SK-N-SH (cell line): ENCODE measurements around the gene SUPT4H1. TPM values are rescaled to one million over a fixed set of nuclear protein-coding genes. Genes with fewer than 3 reads are reported as not detected.

Source experiments
- CTCF ChIA-PET: fragments of 300-600, 350-600 bp; formaldehyde crosslinking; extraction: SDS; loops from one replicate; lab custom pipeline; 2021; lab: Yijun Ruan, JAX
- POLR2A ChIA-PET: fragments of 350-600 bp; sonication (Branson Sonifier 250); formaldehyde crosslinking; extraction: SDS; loops from one replicate; lab custom pipeline; 2020; ENCODE audit warnings: antibody characterized with exemption, inconsistent platforms; lab: Yijun Ruan, JAX
- DNase-seq: peaks from one replicate; pipeline ENCODE4 v3.0.0; 2012
- H2AFZ ChIP-seq: fragments of 200-600 bp; sonication (generic); 2 replicates; pipeline ENCODE4 v1.8.1; 2016; ENCODE audit warnings: antibody characterized with exemption, mild to moderate bottlenecking, low read depth
- H3F3A ChIP-seq: fragments of 200-600 bp; sonication (generic); replicated peaks from 2 replicates; pipeline ENCODE3; 2016; ENCODE audit warnings: antibody characterized with exemption, mild to moderate bottlenecking; ENCODE audit not compliant: insufficient read depth
- H3K27ac ChIP-seq, 2 experiments: fragments of 200-500 bp in 1 of 2; fragments of 200-600 bp in 1 of 2; sonication (Bioruptor generic) in 1 of 2; sonication (generic), shearing (Covaris generic) in 1 of 2; 2 replicates each; pipeline versions ENCODE4 v1.5.1 to v1.6.1; 2014 to 2016; ENCODE audit warnings: low read depth in 2 of 2, inconsistent platforms in 1 of 2, low read length in 1 of 2, mild to moderate bottlenecking in 1 of 2, mixed read lengths in 1 of 2
- H3K27me3 ChIP-seq: fragments of 200-600 bp; sonication (generic), shearing (Covaris generic); 2 replicates; pipeline ENCODE4 v1.6.1; 2016; ENCODE audit warnings: mixed run types; ENCODE audit not compliant: insufficient read depth
- H3K36me3 ChIP-seq, 2 experiments: fragments of 200-500 bp in 1 of 2; fragments of 200-600 bp in 1 of 2; sonication (Bioruptor generic) in 1 of 2; sonication (generic) in 1 of 2; replicated peaks in 1 of 2; 2 replicates each; pipeline versions ENCODE3 to v1.5.1; 2014 to 2016; ENCODE audit warnings: low read length in 1 of 2, mild to moderate bottlenecking in 1 of 2; ENCODE audit not compliant: insufficient read depth in 2 of 2, control insufficient read depth in 1 of 2
- H3K4me1 ChIP-seq, 2 experiments: fragments of 200-500 bp in 1 of 2; fragments of 200-600 bp in 1 of 2; sonication (Bioruptor generic) in 1 of 2; sonication (generic), shearing (Covaris generic) in 1 of 2; 2 replicates each; pipeline versions ENCODE4 v1.5.1 to v1.6.1; 2014 to 2016; ENCODE audit warnings: low read depth in 1 of 2, low read length in 1 of 2, mixed run types in 1 of 2; ENCODE audit not compliant: insufficient read depth in 2 of 2, control insufficient read depth in 1 of 2
- H3K4me2 ChIP-seq: fragments of 200-600 bp; sonication (generic), shearing (Covaris generic); 2 replicates; pipeline ENCODE4 v1.6.1; 2017; ENCODE audit warnings: mixed run types
- H3K4me3 ChIP-seq, 2 experiments: fragments of 200-500 bp in 1 of 2; fragments of 200-600 bp in 1 of 2; sonication (Bioruptor generic) in 1 of 2; sonication (generic), shearing (Covaris generic) in 1 of 2; 2 replicates each; pipeline versions ENCODE4 v1.5.1 to v1.8.1; 2014 to 2016; ENCODE audit warnings: low read depth in 2 of 2, inconsistent platforms in 1 of 2, low read length in 1 of 2, mild to moderate bottlenecking in 1 of 2, mixed read lengths in 1 of 2, moderate library complexity in 1 of 2
- H3K79me2 ChIP-seq: fragments of 200-600 bp; sonication (generic); 2 replicates; pipeline ENCODE4 v1.8.1; 2017; ENCODE audit warnings: mild to moderate bottlenecking; ENCODE audit not compliant: insufficient read depth
- H3K9ac ChIP-seq: fragments of 200-600 bp; sonication (generic); 2 replicates; pipeline ENCODE4 v1.6.1; 2017; ENCODE audit warnings: mixed run types
- H3K9me2 ChIP-seq: fragments of 200-600 bp; sonication (generic); 2 replicates; pipeline ENCODE4 v1.6.1; 2017; ENCODE audit warnings: mixed run types
- H3K9me3 ChIP-seq: fragments of 200-600 bp; sonication (generic); 2 replicates; pipeline ENCODE4 v1.6.1; 2017; ENCODE audit warnings: mixed run types, mild to moderate bottlenecking, moderate library complexity
- H4K20me1 ChIP-seq: fragments of 200-600 bp; sonication (generic); 2 replicates; pipeline ENCODE4 v1.6.1; 2017; ENCODE audit warnings: mild to moderate bottlenecking, mixed run types; ENCODE audit not compliant: insufficient read depth
- CHD2 ChIP-seq: fragments of 150-350 bp; IDR thresholded peaks from 2 replicates; pipeline ENCODE4 v1.6.1; 2018; ENCODE audit warnings: low read length; ENCODE audit not compliant: partially characterized antibody
- ELF1 ChIP-seq: IDR thresholded peaks from 2 replicates; pipeline ENCODE4 v1.4.0; 2012
- EP300 ChIP-seq, 2 experiments: IDR thresholded peaks; 2 replicates each; pipeline versions ENCODE4 v1.4.0 to v1.6.1; 2012; ENCODE audit warnings: borderline replicate concordance in 1 of 2, low read depth in 1 of 2, low read length in 1 of 2
- FOSL2 ChIP-seq: IDR thresholded peaks from 2 replicates; pipeline ENCODE4 v1.4.0; 2012; ENCODE audit warnings: low read depth, mild to moderate bottlenecking, moderate library complexity, borderline replicate concordance
- FOXJ3 ChIP-seq: sonication (generic); formaldehyde crosslinking; IDR thresholded peaks from 2 replicates; pipeline ENCODE4 v1.5.1; 2020; ENCODE audit warnings: mild to moderate bottlenecking, missing genetic modification reagents
- FOXM1 ChIP-seq: IDR thresholded peaks from 2 replicates; pipeline ENCODE4 v1.4.0; 2012; ENCODE audit warnings: low read depth, mild to moderate bottlenecking
- GABPA ChIP-seq: IDR thresholded peaks from 2 replicates; pipeline ENCODE4 v1.4.0; 2012; ENCODE audit warnings: low read depth, mild to moderate bottlenecking
- JUND ChIP-seq: IDR thresholded peaks from 2 replicates; pipeline ENCODE4 v1.4.0; 2012
- MEF2A ChIP-seq: IDR thresholded peaks from 2 replicates; pipeline ENCODE4 v1.4.0; 2012; ENCODE audit warnings: low read depth, borderline replicate concordance
- MXI1 ChIP-seq: IDR thresholded peaks from 2 replicates; pipeline ENCODE4 v1.6.1; 2012; ENCODE audit warnings: mild to moderate bottlenecking, low read depth, low read length, improper control_type of control experiment
- NRF1 ChIP-seq: IDR thresholded peaks from 2 replicates; pipeline ENCODE4 v1.6.1; 2012; ENCODE audit warnings: low read depth, mild to moderate bottlenecking, low read length
- RXRA ChIP-seq: IDR thresholded peaks from 2 replicates; pipeline ENCODE4 v1.4.0; 2012; ENCODE audit warnings: low read depth, mild to moderate bottlenecking, borderline replicate concordance
- TAF1 ChIP-seq: IDR thresholded peaks from 2 replicates; pipeline ENCODE4 v1.6.1; 2012; ENCODE audit warnings: low read depth, mild to moderate bottlenecking, low read length, moderate library complexity, borderline replicate concordance
- TCF12 ChIP-seq: IDR thresholded peaks from 2 replicates; pipeline ENCODE4 v1.4.0; 2012
- YY1 ChIP-seq: IDR thresholded peaks from 2 replicates; pipeline ENCODE4 v1.4.0; 2012; ENCODE audit warnings: low read depth, mild to moderate bottlenecking
- WGBS: methylation state at CpG from one replicate; pipeline ENCODE4 v1.1.6; 2017; ENCODE audit warnings: low lambda C conversion rate; 5-methylcytosine and 5-hydroxymethylcytosine counted together
- polyA plus RNA-seq, 3 experiments: library from polyadenylated mRNA; depleted of rRNA; stranded (reverse); fragments of >200 nt; gene quantifications; 2 replicates each; pipeline ENCODE4 v1.2.3, GENCODE V29; 2012
- TF ChIP-seq, protein P1 (sequence below): IDR thresholded peaks from 2 replicates; pipeline ENCODE4 v1.4.0; 2012; ENCODE audit warnings: low read depth

Gene SUPT4H1
- polyA plus RNA-seq, 1 of the 3 experiments (the other 2 are of a cell fraction): 165 TPM

DNA sequence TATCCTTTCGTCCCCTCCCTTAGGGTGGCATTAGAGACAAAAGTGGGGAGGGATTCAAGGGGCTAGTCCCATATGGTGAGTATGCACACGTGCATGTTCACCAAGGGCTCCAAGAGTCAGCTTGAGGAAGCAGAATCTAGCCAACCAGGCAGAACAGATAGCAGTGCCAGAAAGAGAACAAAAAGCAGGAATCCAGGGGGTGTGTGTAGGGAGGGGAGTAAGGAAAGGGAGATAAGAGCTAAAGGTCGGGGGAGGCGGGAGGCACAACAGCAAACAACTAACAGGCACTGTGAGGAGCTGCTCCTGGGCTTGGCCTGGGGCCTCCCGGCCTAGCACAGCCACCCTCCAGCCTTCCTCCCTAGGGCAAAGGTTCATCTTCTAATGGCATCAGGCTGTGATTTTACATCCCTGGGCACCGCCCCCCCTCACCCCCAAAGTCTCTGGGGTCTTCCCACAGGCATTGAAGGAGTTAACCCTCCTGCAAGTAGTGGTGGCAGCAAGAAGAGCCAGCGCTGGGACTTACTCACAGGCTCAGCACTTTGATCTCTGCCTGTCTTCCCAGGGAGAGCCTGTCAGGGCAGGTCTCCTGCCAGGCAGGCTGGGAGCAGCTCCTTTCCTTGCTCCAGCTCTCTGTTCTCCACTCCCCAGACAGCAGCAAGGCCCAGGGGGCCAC is 12.4 kb upstream of the SUPT4H1 start:
- POLR2A ChIA-PET: interaction anchor here (1.7 kb wide), 2 partner anchors 12 to 13 kb away, joined by 7 to 10 read pairs; partner anchors contain the start of gene SUPT4H1
- 25% methylated on average over 7 of the region's 7 CpGs for WGBS
- peaks cover 32% of the 10 kb centered on the region; the same call in 1 of the 2 replicates for H3K27me3 ChIP-seq

DNA sequence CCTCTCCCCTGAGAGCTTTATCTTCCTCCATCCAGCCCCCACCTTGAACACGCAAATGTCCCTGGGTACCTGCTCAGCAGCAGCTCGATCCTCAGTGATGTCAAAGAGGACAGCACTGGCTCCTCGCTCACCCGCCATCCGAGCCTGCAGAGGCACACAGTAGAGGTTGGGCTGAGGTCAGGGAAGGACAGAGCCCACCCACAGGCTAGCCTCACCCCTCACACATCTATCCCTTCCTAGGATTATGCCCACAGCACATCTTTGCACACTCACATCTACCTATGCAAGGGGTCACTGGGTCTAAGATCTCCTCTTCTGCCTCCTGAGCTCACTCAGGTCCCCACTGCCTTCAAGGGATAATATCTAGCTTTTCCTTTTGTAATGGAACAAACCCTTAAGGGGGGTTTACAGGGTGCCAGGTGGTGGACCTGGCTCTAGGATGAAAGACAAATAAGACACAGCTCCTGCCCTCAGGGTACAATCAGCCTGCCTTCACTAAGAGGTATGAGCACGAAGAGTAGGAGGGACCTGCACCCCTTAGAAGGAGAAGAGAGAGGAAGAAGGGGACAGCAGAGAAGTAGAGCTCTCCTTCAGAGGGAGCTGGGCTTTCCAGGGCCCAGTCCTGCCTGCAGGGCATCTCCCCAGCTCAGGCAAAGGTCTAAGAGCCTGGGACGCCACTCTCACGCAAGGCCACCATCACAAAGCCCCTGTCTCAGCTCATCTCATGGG is 11.6 kb upstream of the SUPT4H1 start:
- DNase-seq: no peak
- POLR2A ChIA-PET: interaction anchor here (1.7 kb wide), 1 partner anchor 12 kb away, joined by 10 read pairs; the partner anchor contains the start of gene SUPT4H1

More for the DNA sequence above, 12.4 kb upstream of the SUPT4H1 start:
- Histone ChIP-seq H2AFZ (no peak overlapping the region), H3K9me3 (no peaks in the 10 kb centered on the region), H3K79me2 (no peaks in the 10 kb centered on the region), H3K4me2 (no peak overlapping the region), H3K36me3 (no peaks in the 10 kb centered on the region), H3K27ac (no peak overlapping the region), H3K9me2 (no peaks in the 10 kb centered on the region), H3K4me1 (peaks cover 0 to 2% of the 10 kb centered on the region in 2 experiments; a peak in 1 of 4 replicates), H4K20me1 (no peaks in the 10 kb centered on the region), H3F3A (no peaks in the 10 kb centered on the region), H3K4me3 (no peak overlapping the region), H3K9ac (no peak overlapping the region)
- no peak for DNase-seq
- CTCF ChIA-PET: interaction anchor here (0.9 to 1.8 kb wide), 9 partner anchors 11 to 115 kb away, joined by 3 to 6 read pairs (median 4); partner anchors contain the start of gene SUPT4H1
- TF ChIP-seq RXRA: no peak
- no peak for TF ChIP-seq CHD2
- TF ChIP-seq, all 33 proteins: peak for 0

DNA sequence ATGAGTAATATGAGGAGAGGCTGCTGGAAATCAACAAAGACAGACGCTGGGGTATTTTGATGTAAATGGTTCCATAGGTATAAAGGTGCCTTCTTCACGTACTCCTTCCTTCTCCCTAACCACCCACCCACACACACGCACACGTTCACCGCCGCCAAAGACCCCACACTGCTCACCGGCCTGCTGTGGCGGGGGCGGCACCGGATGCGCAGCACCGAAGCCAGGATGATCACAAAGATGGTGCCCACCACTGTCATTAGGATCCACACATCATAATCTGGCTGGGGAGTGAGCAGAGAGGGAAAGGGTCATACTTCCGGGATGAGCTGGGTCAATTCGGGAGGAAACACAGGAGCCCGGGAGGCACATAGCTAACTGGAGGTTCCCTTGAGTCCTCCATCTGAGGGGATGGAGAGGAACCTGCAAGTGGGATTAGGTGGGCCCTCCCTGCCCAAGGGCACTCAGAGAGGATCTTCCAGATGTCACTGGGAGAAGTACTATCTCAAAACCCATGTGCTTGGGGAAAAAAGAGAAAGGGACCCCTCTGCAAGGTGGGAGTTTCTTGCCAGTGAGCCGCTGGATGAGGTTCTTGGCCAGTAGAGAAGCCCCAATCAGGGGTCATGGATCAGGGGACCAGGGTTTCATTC is 10.5 kb upstream of the SUPT4H1 start:
- POLR2A ChIA-PET: interaction anchor here (1.0 to 1.7 kb wide), 2 partner anchors 9 to 11 kb away, joined by 3 to 10 read pairs; partner anchors contain the start of gene SUPT4H1

More for the DNA sequence above, 11.6 kb upstream of the SUPT4H1 start:
- Histone ChIP-seq H2AFZ (no peak overlapping the region), H3K4me1 (peaks cover 0 to 2% of the 10 kb centered on the region in 2 experiments; a peak in 1 of 4 replicates), H3K4me2 (no peak overlapping the region), H3K27me3 (peaks cover 32% of the 10 kb centered on the region; the same call in 1 of the 2 replicates), H3K79me2 (no peaks in the 10 kb centered on the region), H4K20me1 (no peaks in the 10 kb centered on the region), H3K9ac (no peak overlapping the region), H3F3A (no peaks in the 10 kb centered on the region), H3K36me3 (no peaks in the 10 kb centered on the region), H3K9me3 (no peaks in the 10 kb centered on the region), H3K4me3 (no peak overlapping the region)
- WGBS: 49% methylated on average over 8 of the region's 8 CpGs
- CTCF ChIA-PET: interaction anchor here (0.9 to 1.8 kb wide), 11 partner anchors 10 to 114 kb away, joined by 3 to 6 read pairs (median 4); partner anchors contain the start of genes RNF43 and SUPT4H1
- TF ChIP-seq, protein P1, sequence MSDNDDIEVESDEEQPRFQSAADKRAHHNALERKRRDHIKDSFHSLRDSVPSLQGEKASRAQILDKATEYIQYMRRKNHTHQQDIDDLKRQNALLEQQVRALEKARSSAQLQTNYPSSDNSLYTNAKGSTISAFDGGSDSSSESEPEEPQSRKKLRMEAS: no peak
- TF ChIP-seq EP300 (IDR thresholded peaks at IDR 0.05; ENCODE audit: borderline replicate concordance in 1 of 2, low read depth in 1 of 2, low read length in 1 of 2): no peak
- no peak for TF ChIP-seq GABPA
- TF ChIP-seq, all 33 proteins: peak for 0
- Histone ChIP-seq H3K27ac (no peak overlapping the region), H3K9me2 (no peaks in the 10 kb centered on the region)

More for the DNA sequence above, 10.5 kb upstream of the SUPT4H1 start:
- no peaks in the 10 kb centered on the region for H3K79me2 ChIP-seq
- no peak for DNase-seq
- H3K9me2 ChIP-seq: no peaks in the 10 kb centered on the region
- WGBS: 71% methylated on average over 16 of the region's 16 CpGs
- no peaks in the 10 kb centered on the region for H3F3A ChIP-seq
- peaks cover 32% of the 10 kb centered on the region; the same call in 1 of the 2 replicates for H3K27me3 ChIP-seq
- no peak overlapping the region for H3K4me2 ChIP-seq
- no peak for TF ChIP-seq FOSL2
- no peak for TF ChIP-seq YY1
- TF ChIP-seq JUND: no peak
- no peak for TF ChIP-seq ELF1
- TF ChIP-seq, protein P1: no peak
- TF ChIP-seq TCF12: no peak
- no peak for TF ChIP-seq MEF2A
- TF ChIP-seq FOXM1: no peak
- no peak for TF ChIP-seq MXI1
- TF ChIP-seq FOXJ3 (CRISPR knock-in tag): no peak
- no peak for TF ChIP-seq TAF1
- TF ChIP-seq NRF1: no peak
- TF ChIP-seq, all 33 proteins: peak for 0
- Histone ChIP-seq H3K36me3 (no peaks in the 10 kb centered on the region), H2AFZ (no peak overlapping the region), H3K9me3 (no peaks in the 10 kb centered on the region), H3K4me3 (no peak overlapping the region), H3K27ac (no peak overlapping the region), H3K4me1 (peaks cover 0 to 2% of the 10 kb centered on the region in 2 experiments; a peak in 1 of 4 replicates), H4K20me1 (no peaks in the 10 kb centered on the region), H3K9ac (no peak overlapping the region)
- CTCF ChIA-PET: interaction anchor here (1.3 to 2.9 kb wide), 4 partner anchors 10 to 55 kb away, joined by 4 to 13 read pairs (median 6); partner anchors contain the start of genes RNF43 and SUPT4H1
